CD4-positive, alpha-beta T cell (primary cell): ENCODE measurements around the gene TCF12. TPM values are rescaled to one million over a fixed set of nuclear protein-coding genes. Genes with fewer than 3 reads are reported as not detected.

Source experiments
- ATAC-seq: fragments of 200-7000 bp; cut with Tn5 transposase; one replicate; pipeline ENCODE4 v1.10.0; 2022; ENCODE audit warnings: mild to moderate bottlenecking; ENCODE audit not compliant: poor library complexity
- CTCF ChIA-PET: fragments of 350-600 bp; sonication (Branson Sonifier 250); formaldehyde crosslinking; loops from one replicate; lab custom pipeline; 2021; ENCODE audit warnings: antibody characterized with exemption, inconsistent platforms; lab: Charles Lee
- POLR2A ChIA-PET: fragments of 350-600 bp; sonication (Branson Sonifier 250); formaldehyde crosslinking; loops from one replicate; lab custom pipeline; 2021; ENCODE audit warnings: antibody characterized with exemption, inconsistent platforms; lab: Charles Lee
- DNase-seq, 14 experiments: peaks; one replicate each; pipeline ENCODE4 v3.0.0-alpha.2; 2013 to 2020; ENCODE audit warnings: mixed read lengths in 2 of 14
- H3K27ac ChIP-seq, 2 donors: one replicate each; pipeline versions ENCODE4 v1.5.1 to v1.7.0; 2013; ENCODE audit warnings: low read length in 2 of 2, low read depth in 1 of 2, mild to moderate bottlenecking in 1 of 2
- H3K27me3 ChIP-seq, 2 experiments: 1 replicate in 1 of 2; 2 replicates in 1 of 2; pipeline versions ENCODE4 v1.6.1 to v1.7.0; 2013; ENCODE audit warnings: low read length in 2 of 2, control low read depth in 1 of 2, mild to moderate bottlenecking in 1 of 2, moderate library complexity in 1 of 2; ENCODE audit not compliant: insufficient read depth in 2 of 2, control insufficient read depth in 1 of 2
- H3K36me3 ChIP-seq: one replicate; pipeline ENCODE4 v1.6.1; 2013; ENCODE audit warnings: low read length, control low read depth; ENCODE audit not compliant: insufficient read depth
- H3K4me1 ChIP-seq: one replicate; pipeline ENCODE4 v1.6.1; 2013; ENCODE audit warnings: low read length, control low read depth; ENCODE audit not compliant: insufficient read depth
- H3K4me3 ChIP-seq: one replicate; pipeline ENCODE4 v1.5.1; 2013; ENCODE audit warnings: mild to moderate bottlenecking, low read length, moderate library complexity
- H3K9me3 ChIP-seq, 2 experiments: 1 replicate in 1 of 2; 2 replicates in 1 of 2; pipeline versions ENCODE4 v1.6.1 to v1.7.0; 2013; ENCODE audit warnings: low read length in 2 of 2, mild to moderate bottlenecking in 2 of 2, control low read depth in 1 of 2, moderate library complexity in 1 of 2; ENCODE audit not compliant: control insufficient read depth in 1 of 2, insufficient read depth in 1 of 2
- H3K27ac Mint-ChIP-seq: one replicate; pipeline ENCODE4 v1.8.0; 2020; ENCODE audit warnings: mixed read lengths
- H3K27me3 Mint-ChIP-seq: one replicate; pipeline ENCODE4 v1.8.0; 2021; ENCODE audit warnings: mixed read lengths
- H3K36me3 Mint-ChIP-seq: one replicate; pipeline ENCODE4 v1.8.0; 2021; ENCODE audit warnings: low read depth, mixed read lengths
- H3K4me1 Mint-ChIP-seq: one replicate; pipeline ENCODE4 v1.8.0; 2021; ENCODE audit warnings: low read depth, mixed read lengths
- H3K4me3 Mint-ChIP-seq: one replicate; pipeline ENCODE4 v1.8.0; 2020; ENCODE audit warnings: mild to moderate bottlenecking, mixed read lengths
- H3K9me3 Mint-ChIP-seq: one replicate; pipeline ENCODE4 v1.8.0; 2020; ENCODE audit warnings: mixed read lengths
- CTCF ChIP-seq: fragments of 200-600 bp; IDR thresholded peaks from one replicate; pipeline ENCODE4 v1.8.0; 2022; ENCODE audit warnings: antibody characterized with exemption, mild to moderate bottlenecking
- intact Hi-C, 2 experiments: fragments of 100-400 bp; cut with DNase I in 1 of 2; cut with micrococcal nuclease in 1 of 2; formaldehyde crosslinking; loops; one replicate each; pipeline versions ENCODE4 v1.15.1 to v1.9.0; 2023 to 2025; cut with DNase I, micrococcal nuclease
- total RNA-seq, 174 experiments: library from RNA in 2 of 174; stranded (reverse) in 2 of 174; gene quantifications; one replicate each; pipeline ENCODE4 v1.2.3 and lab custom pipeline; 2021 to 2026

TCF12 gene
- total RNA-seq, 2 experiments from 2014 or later = 54.0 TPM

DNA sequence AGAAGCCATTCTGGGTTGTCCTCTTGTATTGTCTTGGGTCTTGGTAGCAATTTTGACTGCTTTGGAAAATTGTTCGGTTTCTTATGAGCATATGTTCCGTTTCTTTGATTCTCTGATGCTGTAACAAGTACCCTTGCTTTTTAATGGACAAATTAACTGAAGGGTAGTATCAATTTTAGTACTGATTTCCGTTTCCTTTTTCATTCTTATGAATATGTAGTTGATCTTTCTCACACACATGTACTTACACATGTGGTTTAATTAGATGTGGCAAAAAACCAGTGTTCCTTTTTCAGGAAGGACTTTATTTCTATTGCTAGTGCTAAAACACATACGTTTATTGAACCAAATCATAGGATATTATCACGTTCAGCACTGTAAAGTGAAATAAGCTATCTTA is 119.1 kb downstream of the TCF12 start:
- H3K4me1 Mint-ChIP-seq = peaks cover 84% of the 10 kb centered on the region
- POLR2A ChIA-PET = interaction anchor here (2.2 kb wide), 1 partner anchor 119 kb away, joined by 6 read pairs; the partner anchor contains the start of gene TCF12
- DNase-seq = no peak
- Histone ChIP-seq H3K36me3 (no peaks in the 10 kb centered on the region), H3K4me3 (no peak overlapping the region), H3K9me3 (no peaks in the 10 kb centered on the region), H3K4me1 (peaks cover 12% of the 10 kb centered on the region), H3K27me3 (no peaks in the 10 kb centered on the region), H3K27ac (no peak overlapping the region)
- no peaks in the 10 kb centered on the region for H3K9me3 Mint-ChIP-seq
- intact Hi-C loops = no loop called here
- TF ChIP-seq CTCF = no peak
- no peak overlapping the region for H3K27ac Mint-ChIP-seq
- no peaks in the 10 kb centered on the region for H3K27me3 Mint-ChIP-seq
- H3K4me3 Mint-ChIP-seq = peak overlapping the region; percentile 36
- no peaks in the 10 kb centered on the region for H3K36me3 Mint-ChIP-seq
- no peak for ATAC-seq
- CTCF ChIA-PET = interaction anchor here (1.7 kb wide), 1 partner anchor 9 kb away, joined by 3 read pairs; no protein-coding TSS in a partner anchor

GRCh38 chr15:57038040-57038439 is 119.6 kb downstream of the TCF12 start:
- no peak overlapping the region for H3K4me3 Mint-ChIP-seq
- POLR2A ChIA-PET = interaction anchor here (2.2 kb wide), 1 partner anchor 120 kb away, joined by 6 read pairs; the partner anchor contains the start of gene TCF12

GRCh38 chr15:57038496-57038895 is 120.1 kb downstream of the TCF12 start:
- Histone ChIP-seq H3K4me3 (no peak overlapping the region), H3K27ac (no peak overlapping the region), H3K9me3 (no peaks in the 10 kb centered on the region), H3K27me3 (no peaks in the 10 kb centered on the region), H3K4me1 (peaks cover 12% of the 10 kb centered on the region), H3K36me3 (no peaks in the 10 kb centered on the region)
- ChIA-PET POLR2A (interaction anchor here (2.2 kb wide), 1 partner anchor 120 kb away, joined by 6 read pairs; the partner anchor contains the start of gene TCF12), CTCF (no interaction called here)
- DNase-seq (no peak), ATAC-seq (no peak)
- Mint-ChIP-seq H3K4me3 (no peak overlapping the region), H3K27me3 (no peaks in the 10 kb centered on the region), H3K36me3 (no peaks in the 10 kb centered on the region), H3K9me3 (no peaks in the 10 kb centered on the region), H3K27ac (no peak overlapping the region), H3K4me1 (peaks cover 84% of the 10 kb centered on the region)
- intact Hi-C loops = no loop called here
- TF ChIP-seq CTCF = no peak

More at GRCh38 chr15:57038040-57038439, 119.6 kb downstream of the TCF12 start:
- Mint-ChIP-seq H3K27ac (no peak overlapping the region), H3K9me3 (no peaks in the 10 kb centered on the region), H3K36me3 (no peaks in the 10 kb centered on the region), H3K4me1 (peaks cover 84% of the 10 kb centered on the region), H3K27me3 (no peaks in the 10 kb centered on the region)
- H3K36me3 ChIP-seq = no peaks in the 10 kb centered on the region
- no peaks in the 10 kb centered on the region for H3K9me3 ChIP-seq
- CTCF ChIA-PET = interaction anchor here (1.7 kb wide), 1 partner anchor 8 kb away, joined by 3 read pairs; no protein-coding TSS in a partner anchor
- peaks cover 12% of the 10 kb centered on the region for H3K4me1 ChIP-seq
- no peak for DNase-seq
- ATAC-seq = no peak
- intact Hi-C loops = no loop called here
- H3K4me3 ChIP-seq = no peak overlapping the region
- no peak overlapping the region for H3K27ac ChIP-seq
- H3K27me3 ChIP-seq = no peaks in the 10 kb centered on the region
- TF ChIP-seq CTCF = no peak
